GM19397 (cell line): ENCODE data around the gene PITPNM1.

Experiments used
- ATAC-seq: cut with Tn5 transposase; IDR thresholded peaks from one replicate; pipeline ENCODE4 v1.9.1; 2021; ENCODE audit warnings: mild to moderate bottlenecking, moderate library complexity; ENCODE audit not compliant: unreplicated experiment

The PITPNM1 gene

GRCh38 chr11:67504005-67504949 is 886 bp downstream of the PITPNM1 start:
- no peak for ATAC-seq

GRCh38 chr11:67503119-67504004 is 1.8 kb downstream of the PITPNM1 start:
- ATAC-seq = no peak

- ATAC-seq = no peak
These were observed 2.7 kb downstream of the PITPNM1 start for GRCh38 chr11:67502328-67502979.

GRCh38 chr11:67501854-67502253 is 3.3 kb downstream of the PITPNM1 start:
- ATAC-seq = no peak

GRCh38 chr11:67500831-67501715 is 4.1 kb downstream of the PITPNM1 start:
- no peak for ATAC-seq

GRCh38 chr11:67500484-67500821 is 4.7 kb downstream of the PITPNM1 start:
- no peak for ATAC-seq

- no peak for ATAC-seq
These were observed 5.2 kb downstream of the PITPNM1 start for GRCh38 chr11:67499808-67500483.

GRCh38 chr11:67498544-67498972 is 6.6 kb downstream of the PITPNM1 start:
- no peak for ATAC-seq

- no peak for ATAC-seq
These were observed 7.4 kb downstream of the PITPNM1 start for GRCh38 chr11:67497656-67498291.

- no peak for ATAC-seq
These were observed 9.1 kb downstream of the PITPNM1 start for GRCh38 chr11:67496113-67496512.

- no peak for ATAC-seq
These were observed 9.7 kb downstream of the PITPNM1 start for GRCh38 chr11:67495234-67496005.

- no peak for ATAC-seq
These were observed 10.6 kb downstream of the PITPNM1 start for GRCh38 chr11:67494371-67495233.

GRCh38 chr11:67493548-67494370 is 11.4 kb downstream of the PITPNM1 start:
- ATAC-seq = no peak

GRCh38 chr11:67492801-67493547 is 12.2 kb downstream of the PITPNM1 start:
- no peak for ATAC-seq

- ATAC-seq = no peak
These were observed 13.0 kb downstream of the PITPNM1 start for GRCh38 chr11:67492069-67492727.
